ENCODE measurements around the gene ACCSL. TPM values are rescaled to one million over a fixed set of nuclear protein-coding genes. Genes with fewer than 3 reads are reported as not detected.

Gene ACCSL
- total RNA-seq, 2 donors from 2014 or later: not detected

- Histone ChIP-seq H3K4me1 (no peaks in the 10 kb centered on the region), H3K27ac (no peak overlapping the region), H3K36me3 (replicated peaks in 1 of 2; ENCODE audit: insufficient read depth in 1 of 2, low read depth in 2 of 2) (no peaks in the 10 kb centered on the region), H3K4me3 (no peak overlapping the region), H3K9me3 (no peaks in the 10 kb centered on the region), H3K27me3 (no peaks in the 10 kb centered on the region)
- no peak for TF ChIP-seq CTCF (IDR thresholded peaks at IDR 0.05)
- no peak for TF ChIP-seq POLR2A (IDR thresholded peaks at IDR 0.05)
- intact Hi-C loops (cut with DNase I): no loop called here
- ATAC-seq (no peak), DNase-seq (no peak)
- 76 to 83% methylated on average over 9 of the region's 9 CpGs for WGBS, 2 donors
These were observed 43.9 kb upstream of the ACCSL start for GRCh38 chr11:44003736-44004451.

- no peak for ATAC-seq
These were observed 43.2 kb upstream of the ACCSL start for GRCh38 chr11:44004452-44005062.

GRCh38 chr11:44005063-44005701 lies 42.6 kb upstream of the ACCSL start:
- DNase-seq (no peak), ATAC-seq (no peak)
- no peak overlapping the region for H3K27ac ChIP-seq
- H3K9me3 ChIP-seq: no peaks in the 10 kb centered on the region
- H3K4me1 ChIP-seq: no peaks in the 10 kb centered on the region
- no peaks in the 10 kb centered on the region for H3K36me3 ChIP-seq (replicated peaks in 1 of 2; ENCODE audit: insufficient read depth in 1 of 2, low read depth in 2 of 2)
- intact Hi-C loops (cut with DNase I): no loop called here
- no peaks in the 10 kb centered on the region for H3K27me3 ChIP-seq
- no peak overlapping the region for H3K4me3 ChIP-seq
- WGBS, 2 donors: 50 to 51% methylated on average over 13 to 14 of the region's 14 CpGs
- TF ChIP-seq POLR2A (IDR thresholded peaks at IDR 0.05): no peak
- TF ChIP-seq CTCF (IDR thresholded peaks at IDR 0.05): no peak

More at GRCh38 chr11:44004452-44005062, 43.2 kb upstream of the ACCSL start:
- TF ChIP-seq POLR2A (IDR thresholded peaks at IDR 0.05): no peak
- Histone ChIP-seq H3K4me3 (no peak overlapping the region), H3K9me3 (no peaks in the 10 kb centered on the region), H3K4me1 (no peaks in the 10 kb centered on the region), H3K27me3 (no peaks in the 10 kb centered on the region), H3K36me3 (replicated peaks in 1 of 2; ENCODE audit: insufficient read depth in 1 of 2, low read depth in 2 of 2) (no peaks in the 10 kb centered on the region), H3K27ac (no peak overlapping the region)
- DNase-seq: no peak
- intact Hi-C loops (cut with DNase I): no loop called here
- WGBS, 2 donors: 60 to 70% methylated on average over 8 to 10 of the region's 10 CpGs

- TF ChIP-seq POLR2A (IDR thresholded peaks at IDR 0.05) (no peak), CTCF (IDR thresholded peaks at IDR 0.05) (no peak)
- 80 to 83% methylated on average over 1 of the region's 1 CpG for WGBS, 2 donors
- H3K36me3 ChIP-seq (replicated peaks in 1 of 2; ENCODE audit: insufficient read depth in 1 of 2, low read depth in 2 of 2): no peaks in the 10 kb centered on the region
- intact Hi-C loops (cut with DNase I): no loop called here
- no peak overlapping the region for H3K27ac ChIP-seq
- no peak for ATAC-seq
- DNase-seq: no peak
- H3K4me3 ChIP-seq: no peak overlapping the region
- H3K27me3 ChIP-seq: no peaks in the 10 kb centered on the region
- no peaks in the 10 kb centered on the region for H3K4me1 ChIP-seq
- no peaks in the 10 kb centered on the region for H3K9me3 ChIP-seq
These were observed 41.8 kb upstream of the ACCSL start for GRCh38 chr11:44005956-44006355.

- Histone ChIP-seq H3K27ac (no peak overlapping the region), H3K36me3 (replicated peaks in 1 of 2; ENCODE audit: insufficient read depth in 1 of 2, low read depth in 2 of 2) (no peaks in the 10 kb centered on the region), H3K4me1 (no peaks in the 10 kb centered on the region), H3K27me3 (no peaks in the 10 kb centered on the region), H3K4me3 (no peak overlapping the region), H3K9me3 (no peaks in the 10 kb centered on the region)
- no peak for DNase-seq
- ATAC-seq: no peak
- 79 to 81% methylated on average over 10 to 11 of the region's 11 CpGs for WGBS, 2 donors
- intact Hi-C loops (cut with DNase I): no loop called here
- no peak for TF ChIP-seq CTCF (IDR thresholded peaks at IDR 0.05)
- TF ChIP-seq POLR2A (IDR thresholded peaks at IDR 0.05): no peak
These were observed 40.8 kb upstream of the ACCSL start for GRCh38 chr11:44006917-44007361.

All from body of pancreas (tissue), 4 donors.